Panc1 (cell line): ENCODE results near the gene MAGI1. TPM values are rescaled to one million over a fixed set of nuclear protein-coding genes. Genes with fewer than 3 reads are reported as not detected.

Source experiments
- ATAC-seq: fragments of 200-7000 bp; cut with Tn5 transposase; 2 replicates; pipeline ENCODE4 v1.9.1; 2020; ENCODE audit warnings: mild to moderate bottlenecking, moderate library complexity
- BruUV-seq: library from RNA; stranded (reverse); fragments of 400-500 nt; replicated peaks from 2 replicates; lab custom pipeline; 2021; lab: Mats Ljungman, UMichigan
- CTCF ChIA-PET: fragments of 300-600 bp; sonication (Branson Sonifier 250); formaldehyde crosslinking; loops from one replicate; lab custom pipeline; 2022; ENCODE audit warnings: antibody characterized with exemption; lab: Charles Lee
- POLR2A ChIA-PET: fragments of 300-600 bp; sonication (Branson Sonifier 250); formaldehyde crosslinking; loops from one replicate; lab custom pipeline; 2022; ENCODE audit warnings: antibody characterized with exemption; lab: Charles Lee
- DNase-seq: peaks from one replicate; pipeline ENCODE4 v3.0.0-alpha.2; 2010; ENCODE audit warnings: low read depth, low spot score
- H3K27ac ChIP-seq: 2 replicates; pipeline ENCODE4 v1.5.1; 2011; ENCODE audit warnings: mild to moderate bottlenecking, low read length, inconsistent platforms
- H3K27me3 ChIP-seq: fragments of 200-500 bp; sonication (Bioruptor generic); 2 replicates; pipeline ENCODE4 v1.6.0; 2014; ENCODE audit warnings: low read length, inconsistent platforms; ENCODE audit not compliant: control insufficient read depth, insufficient read depth
- H3K36me3 ChIP-seq: fragments of 200-500 bp; sonication (Bioruptor generic); 2 replicates; pipeline ENCODE4 v1.5.1; 2014; ENCODE audit warnings: inconsistent platforms, mild to moderate bottlenecking, low read length, moderate library complexity; ENCODE audit not compliant: control insufficient read depth, insufficient read depth
- H3K4me1 ChIP-seq: 2 replicates; pipeline ENCODE4 v1.5.1; 2011; ENCODE audit warnings: inconsistent platforms, mild to moderate bottlenecking, low read length, moderate library complexity; ENCODE audit not compliant: control insufficient read depth, insufficient read depth
- H3K4me3 ChIP-seq, 2 experiments: 2 replicates each; pipeline ENCODE4 v1.5.1; 2011 to 2012; ENCODE audit warnings: low read depth in 2 of 2, low read length in 2 of 2, mild to moderate bottlenecking in 2 of 2, inconsistent platforms in 1 of 2, moderate library complexity in 1 of 2
- H3K9me3 ChIP-seq: fragments of 200-500 bp; sonication (Bioruptor generic); 2 replicates; pipeline ENCODE4 v1.5.1; 2014; ENCODE audit warnings: low read depth, mild to moderate bottlenecking, inconsistent platforms, low read length, moderate library complexity; ENCODE audit not compliant: control insufficient read depth, insufficient read depth
- CTCF ChIP-seq: fragments of 450-650 bp; IDR thresholded peaks from 2 replicates; pipeline ENCODE4 v1.5.1; 2017; ENCODE audit warnings: mild to moderate bottlenecking
- POLR2AphosphoS5 ChIP-seq: IDR thresholded peaks from 2 replicates; pipeline ENCODE4 v1.6.1; 2012; ENCODE audit warnings: mild to moderate bottlenecking, low read depth, low read length, moderate library complexity
- REST ChIP-seq, 2 experiments: IDR thresholded peaks; 2 replicates each; pipeline ENCODE4 v1.6.1; 2011 to 2012; ENCODE audit warnings: low read depth in 2 of 2, control low read depth in 1 of 2, low read length in 1 of 2, mild to moderate bottlenecking in 1 of 2, moderate library complexity in 1 of 2; ENCODE audit not compliant: insufficient read depth in 1 of 2
- SIN3A ChIP-seq: IDR thresholded peaks from 2 replicates; pipeline ENCODE4 v1.6.1; 2012; ENCODE audit warnings: low read depth, mild to moderate bottlenecking, low read length, moderate library complexity, borderline replicate concordance; ENCODE audit not compliant: insufficient read depth
- TCF7L2 ChIP-seq: IDR thresholded peaks from 2 replicates; pipeline ENCODE4 v1.6.1; 2011; ENCODE audit warnings: mild to moderate bottlenecking, low read depth, low read length, inconsistent platforms
- in situ Hi-C: cut with HindIII; loops from 2 replicates; pipeline ENCODE4 v1.10.0; 2016; ENCODE audit warnings: low sequenced_read_pairs, low pct_unique_long_range_greater_than_20kb
- intact Hi-C: fragments of 100-400 bp; cut with micrococcal nuclease; formaldehyde crosslinking; loops from one replicate; pipeline ENCODE4 v1.10.0; 2022; ENCODE audit not compliant: unreplicated experiment
- total RNA-seq: library from RNA; stranded (reverse); gene quantifications from one replicate; pipeline ENCODE4 v1.2.1, GENCODE V29; 2021; ENCODE audit not compliant: unreplicated experiment

Gene MAGI1
- total RNA-seq, 1 experiment from 2014 or later, result 9.5 TPM

- H3K4me1 ChIP-seq, result no peaks in the 10 kb centered on the region
- ChIA-PET CTCF (no interaction called here), POLR2A (no interaction called here)
- no TSS peak for BruUV-seq
- in situ Hi-C loops, result no loop called here
- TF ChIP-seq REST (IDR thresholded peaks at IDR 0.05; ENCODE audit: insufficient read depth in 1 of 2, low read depth in 2 of 2, low read length in 1 of 2) (no peak), TCF7L2 (no peak), CTCF (no peak), POLR2AphosphoS5 (no peak), SIN3A (no peak)
- DNase-seq, result peak; percentile 61
- ATAC-seq, result peak; percentile 84
- H3K27ac ChIP-seq, result no peak overlapping the region
- H3K4me3 ChIP-seq, result no peak overlapping the region
- intact Hi-C loops, result no loop called here
- no peaks in the 10 kb centered on the region for H3K27me3 ChIP-seq
- H3K9me3 ChIP-seq, result no peaks in the 10 kb centered on the region
- H3K36me3 ChIP-seq, result no peaks in the 10 kb centered on the region
These were observed 463.3 kb downstream of the MAGI1 start for GRCh38 chr3:65575376-65575840.

GRCh38 chr3:65573548-65574116, 465.1 kb downstream of the MAGI1 start:
- no TSS peak for BruUV-seq
- H3K27me3 ChIP-seq, result no peaks in the 10 kb centered on the region
- POLR2A ChIA-PET, result no interaction called here
- ATAC-seq (no peak), DNase-seq (no peak)
- CTCF ChIA-PET, result no interaction called here
- no peaks in the 10 kb centered on the region for H3K4me1 ChIP-seq
- H3K9me3 ChIP-seq, result no peaks in the 10 kb centered on the region
- no peaks in the 10 kb centered on the region for H3K36me3 ChIP-seq
- H3K27ac ChIP-seq, result no peak overlapping the region
- no peak overlapping the region for H3K4me3 ChIP-seq
- TF ChIP-seq CTCF, result no peak
- no peak for TF ChIP-seq POLR2AphosphoS5
- no peak for TF ChIP-seq SIN3A
- TF ChIP-seq REST (IDR thresholded peaks at IDR 0.05; ENCODE audit: insufficient read depth in 1 of 2, low read depth in 2 of 2, low read length in 1 of 2), result no peak
- no peak for TF ChIP-seq TCF7L2
- in situ Hi-C loops (no loop called here), intact Hi-C loops (no loop called here)
